ENCODE measurements around the gene EFNA4. TPM values are rescaled to one million over a fixed set of nuclear protein-coding genes. Genes with fewer than 3 reads are reported as not detected.

Gene EFNA4
- total RNA-seq, 2 donors from 2014 or later = 1.9 to 2.8 TPM

GRCh38 chr1:155082301-155083051, 18.9 kb downstream of the EFNA4 start:
- ATAC-seq (ENCODE audit: insufficient number of reproducible peaks, low FRiP score, low read depth) (no peak), DNase-seq (ENCODE audit: low spot score) (no peak)
- Histone ChIP-seq H3K4me1 (ENCODE audit: control insufficient read depth in 1 of 2, low read depth in 2 of 2) (peaks cover 32 to 55% of the 10 kb centered on the region in 2 donors), H3K9me3 (no peaks in the 10 kb centered on the region), H3K4me3 (peak overlapping the region; percentile 48), H3K27ac (no peak overlapping the region), H3K27me3 (replicated peaks; ENCODE audit: insufficient read depth) (peaks cover 26% of the 10 kb centered on the region), H3K36me3 (no peaks in the 10 kb centered on the region)
- TF ChIP-seq, protein P1, sequence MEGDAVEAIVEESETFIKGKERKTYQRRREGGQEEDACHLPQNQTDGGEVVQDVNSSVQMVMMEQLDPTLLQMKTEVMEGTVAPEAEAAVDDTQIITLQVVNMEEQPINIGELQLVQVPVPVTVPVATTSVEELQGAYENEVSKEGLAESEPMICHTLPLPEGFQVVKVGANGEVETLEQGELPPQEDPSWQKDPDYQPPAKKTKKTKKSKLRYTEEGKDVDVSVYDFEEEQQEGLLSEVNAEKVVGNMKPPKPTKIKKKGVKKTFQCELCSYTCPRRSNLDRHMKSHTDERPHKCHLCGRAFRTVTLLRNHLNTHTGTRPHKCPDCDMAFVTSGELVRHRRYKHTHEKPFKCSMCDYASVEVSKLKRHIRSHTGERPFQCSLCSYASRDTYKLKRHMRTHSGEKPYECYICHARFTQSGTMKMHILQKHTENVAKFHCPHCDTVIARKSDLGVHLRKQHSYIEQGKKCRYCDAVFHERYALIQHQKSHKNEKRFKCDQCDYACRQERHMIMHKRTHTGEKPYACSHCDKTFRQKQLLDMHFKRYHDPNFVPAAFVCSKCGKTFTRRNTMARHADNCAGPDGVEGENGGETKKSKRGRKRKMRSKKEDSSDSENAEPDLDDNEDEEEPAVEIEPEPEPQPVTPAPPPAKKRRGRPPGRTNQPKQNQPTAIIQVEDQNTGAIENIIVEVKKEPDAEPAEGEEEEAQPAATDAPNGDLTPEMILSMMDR (IDR thresholded peaks at IDR 0.05) = no peak

- Histone ChIP-seq H3K36me3 (no peaks in the 10 kb centered on the region), H3K4me3 (no peak overlapping the region), H3K9me3 (no peaks in the 10 kb centered on the region), H3K4me1 (ENCODE audit: control insufficient read depth in 1 of 2, low read depth in 2 of 2) (peaks cover 32 to 55% of the 10 kb centered on the region in 2 donors), H3K27me3 (replicated peaks; ENCODE audit: insufficient read depth) (peaks cover 26% of the 10 kb centered on the region), H3K27ac (no peak overlapping the region)
- DNase-seq (ENCODE audit: low spot score) = no peak
- TF ChIP-seq, protein P1 (IDR thresholded peaks at IDR 0.05) = no peak
- no peak for ATAC-seq (ENCODE audit: insufficient number of reproducible peaks, low FRiP score, low read depth)
Observed at GRCh38 chr1:155083052-155083541, 19.6 kb downstream of the EFNA4 start.

GRCh38 chr1:155083865-155084721, 20.6 kb downstream of the EFNA4 start:
- TF ChIP-seq, protein P1 (IDR thresholded peaks at IDR 0.05) = no peak
- H3K36me3 ChIP-seq = no peaks in the 10 kb centered on the region
- DNase-seq (ENCODE audit: low spot score) (no peak), ATAC-seq (ENCODE audit: insufficient number of reproducible peaks, low FRiP score, low read depth) (no peak)
- H3K4me3 ChIP-seq = peak overlapping the region; percentile 86
- peaks cover 26% of the 10 kb centered on the region for H3K27me3 ChIP-seq (replicated peaks; ENCODE audit: insufficient read depth)
- H3K4me1 ChIP-seq (ENCODE audit: control insufficient read depth in 1 of 2, low read depth in 2 of 2) = peaks cover 32 to 50% of the 10 kb centered on the region in 2 donors
- no peak overlapping the region for H3K27ac ChIP-seq
- H3K9me3 ChIP-seq = no peaks in the 10 kb centered on the region

DNA sequence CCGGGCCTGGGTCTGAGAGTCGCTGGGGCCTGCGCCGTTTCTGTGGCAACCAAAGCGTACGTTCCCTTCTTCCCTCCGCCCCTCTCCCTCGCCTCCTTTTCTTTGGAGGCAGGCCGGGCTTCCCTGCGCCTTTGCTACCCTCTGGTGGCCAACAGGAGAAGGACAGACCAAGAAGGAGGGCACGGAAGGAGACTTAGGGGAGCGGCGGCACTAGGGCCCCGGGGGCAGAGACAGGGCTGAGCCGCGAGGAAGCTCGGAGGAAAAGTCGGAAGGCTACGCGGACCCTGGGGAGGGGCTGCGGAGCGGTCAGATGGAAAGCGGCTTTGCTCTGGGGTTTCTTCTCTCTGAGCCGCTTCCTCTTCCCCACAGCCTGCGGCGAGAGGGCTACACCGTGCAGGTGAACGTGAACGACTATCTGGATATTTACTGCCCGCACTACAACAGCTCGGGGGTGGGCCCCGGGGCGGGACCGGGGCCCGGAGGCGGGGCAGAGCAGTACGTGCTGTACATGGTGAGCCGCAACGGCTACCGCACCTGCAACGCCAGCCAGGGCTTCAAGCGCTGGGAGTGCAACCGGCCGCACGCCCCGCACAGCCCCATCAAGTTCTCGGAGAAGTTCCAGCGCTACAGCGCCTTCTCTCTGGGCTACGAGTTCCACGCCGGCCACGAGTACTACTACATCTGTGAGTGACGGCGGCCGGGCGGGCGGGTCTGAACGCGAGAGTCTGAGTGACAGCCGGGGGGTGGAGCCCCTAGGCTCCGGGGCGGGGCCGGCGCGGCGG, 21.4 kb downstream of the EFNA4 start:
- no peaks in the 10 kb centered on the region for H3K9me3 ChIP-seq
- DNase-seq (ENCODE audit: low spot score) = peak; percentile 82
- no peaks in the 10 kb centered on the region for H3K36me3 ChIP-seq
- H3K4me1 ChIP-seq (ENCODE audit: control insufficient read depth in 1 of 2, low read depth in 2 of 2) = peaks cover 24 to 42% of the 10 kb centered on the region in 2 donors
- peaks cover 24% of the 10 kb centered on the region for H3K27me3 ChIP-seq (replicated peaks; ENCODE audit: insufficient read depth)
- peak overlapping the region; percentile 86 for H3K4me3 ChIP-seq
- peak; percentile 64 for ATAC-seq (ENCODE audit: insufficient number of reproducible peaks, low FRiP score, low read depth)
- peak overlapping the region; percentile 77 to 79 for H3K27ac ChIP-seq
- TF ChIP-seq, protein P1 (IDR thresholded peaks at IDR 0.05) = peak; percentile 90

Measured in thoracic aorta (tissue), 2 donors.